HG02943 (cell line): ENCODE data around the gene POC1B.

ENCODE experiments used
- ATAC-seq: cut with Tn5 transposase; IDR thresholded peaks from one replicate; pipeline ENCODE4 v1.9.1; 2021; ENCODE audit warnings: mild to moderate bottlenecking, low read depth, moderate library complexity; ENCODE audit not compliant: unreplicated experiment

The POC1B gene

DNA sequence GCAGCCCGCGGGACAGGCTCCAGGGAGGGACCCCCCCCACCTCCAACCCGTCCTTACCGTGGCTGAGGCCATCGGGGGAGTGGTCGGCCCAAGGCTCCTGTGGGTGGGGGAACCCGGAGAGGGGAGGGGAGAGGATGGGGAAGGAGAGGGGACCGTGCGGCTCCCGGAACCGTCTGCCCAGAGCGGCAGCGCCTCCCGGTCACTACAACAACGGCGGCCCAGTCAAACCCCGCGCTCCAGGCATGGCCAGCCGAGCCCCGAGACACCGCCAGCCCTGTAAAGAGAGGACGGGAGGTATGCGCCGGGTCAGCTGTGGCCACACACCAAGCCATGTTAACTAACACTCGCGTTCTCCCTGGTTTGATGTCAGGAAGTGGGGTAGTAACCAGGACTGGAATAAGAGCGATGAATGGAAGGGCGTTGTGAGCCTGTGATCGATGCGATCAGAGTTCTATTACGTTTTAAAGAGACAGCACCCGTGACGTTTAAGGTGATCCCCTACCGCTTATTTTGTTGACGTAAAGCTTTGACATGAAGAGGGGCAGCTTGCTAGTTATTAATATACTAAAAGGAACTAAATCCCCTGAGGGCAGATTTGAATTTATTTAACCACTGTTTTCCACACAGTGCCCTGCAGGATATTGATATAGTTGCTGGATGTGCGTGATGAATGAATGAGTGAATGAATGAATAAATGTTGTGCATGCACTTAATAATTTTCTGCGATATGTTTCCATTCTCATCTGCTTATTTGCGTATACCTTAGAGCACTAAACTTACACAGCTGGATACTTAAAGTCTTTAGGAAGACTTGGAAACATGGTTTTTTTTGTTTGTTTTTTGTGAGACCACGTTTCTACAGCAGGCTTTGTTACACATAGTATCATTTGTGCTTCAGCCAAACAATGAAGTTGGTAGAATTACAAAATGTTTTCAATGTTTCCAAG is at the start of gene POC1B:
TSS of gene POC1B (minus strand) at position 224 of the 947 bp plus-strand sequence. CDS start at position 72, 152 bp downstream.
- peak; percentile 61 for ATAC-seq

GRCh38 chr12:89575374-89575773 is 49.5 kb upstream of the POC1B start:
- ATAC-seq = no peak

GRCh38 chr12:89574736-89575208 is 48.9 kb upstream of the POC1B start:
- ATAC-seq = no peak

DNA sequence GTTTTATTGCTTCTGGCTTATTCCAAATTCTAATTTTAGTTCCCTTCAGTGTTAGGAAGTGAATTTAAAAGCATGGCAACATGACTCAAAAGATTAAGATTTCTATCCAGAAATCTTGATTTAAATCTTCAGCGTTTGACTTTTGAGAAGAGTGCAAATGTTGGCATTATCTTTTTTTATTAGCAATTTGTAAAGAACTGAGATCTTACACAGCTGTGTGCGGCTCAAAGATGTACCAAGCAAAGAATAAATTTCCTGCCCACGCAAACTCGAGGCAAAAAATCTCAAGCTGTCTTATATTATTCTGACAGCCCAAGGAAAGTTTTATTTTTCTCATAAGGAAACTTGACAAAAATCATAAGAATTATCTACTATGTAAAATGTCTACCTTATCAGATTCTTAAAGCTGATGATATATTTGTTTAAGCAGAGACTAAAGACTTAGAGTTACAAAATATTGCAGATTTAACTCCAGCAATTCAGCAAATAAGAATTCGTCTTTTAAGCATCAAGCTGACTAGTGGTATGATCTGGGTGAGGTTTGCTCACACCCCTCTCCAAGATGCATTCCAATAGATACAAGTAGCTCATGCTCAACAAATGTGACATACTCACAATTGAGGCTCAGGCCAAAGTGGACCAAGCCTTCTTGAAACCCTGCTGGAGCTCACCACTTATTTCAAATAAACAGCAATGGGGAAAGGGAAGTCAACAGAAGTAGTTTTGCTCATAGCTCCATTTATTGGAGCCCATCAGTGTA is 47.4 kb upstream of the POC1B start:
- no peak for ATAC-seq

- no peak for ATAC-seq
Measured at GRCh38 chr12:89571491-89572195, 45.8 kb upstream of the POC1B start.

- no peak for ATAC-seq
Measured at GRCh38 chr12:89568484-89568883, 42.6 kb upstream of the POC1B start.

DNA sequence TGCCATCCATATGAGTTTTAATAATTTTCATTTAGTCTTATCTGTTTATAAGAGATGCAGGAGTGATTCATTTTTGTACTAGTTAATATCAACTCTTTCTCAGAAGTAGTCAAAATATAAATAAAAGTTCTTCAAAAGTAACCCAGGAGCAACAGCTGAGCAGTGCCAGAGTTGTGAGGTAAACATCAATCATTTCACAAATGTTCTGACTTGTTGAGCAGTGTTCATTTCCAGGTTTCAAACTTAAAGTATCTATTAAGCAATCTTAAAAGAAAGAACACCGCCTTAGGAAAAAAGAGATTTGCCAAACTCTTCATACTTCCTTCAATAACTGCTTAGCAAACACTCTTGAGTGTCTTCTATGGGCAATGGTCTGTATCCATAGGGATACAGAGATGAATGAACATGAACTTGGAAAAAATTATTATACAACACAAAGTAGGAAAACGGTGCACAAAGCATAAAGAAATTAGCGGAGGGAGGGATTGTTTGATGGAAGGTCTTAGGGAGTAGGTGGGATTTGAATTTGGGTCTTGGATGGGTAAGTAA is 41.9 kb upstream of the POC1B start:
- ATAC-seq = no peak

DNA sequence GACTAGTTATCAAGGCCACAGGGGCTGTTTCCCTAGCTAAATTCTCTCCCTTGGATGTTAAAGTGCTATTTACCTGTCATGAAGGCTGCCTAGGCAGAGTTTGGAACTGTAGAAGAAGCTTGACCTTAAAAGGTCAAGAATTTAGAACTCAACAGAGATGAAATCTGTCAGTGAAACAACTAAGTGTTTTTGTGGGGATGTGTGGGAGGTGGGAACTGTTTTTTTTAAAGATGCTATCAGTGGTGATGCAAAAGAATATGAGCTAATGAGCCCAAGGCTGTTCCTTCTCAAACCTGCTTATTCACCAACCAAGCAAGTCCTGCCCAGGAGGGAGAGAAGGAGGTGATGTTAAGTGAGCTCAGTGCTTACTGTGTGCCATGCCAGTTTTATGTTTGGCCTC is 40.8 kb upstream of the POC1B start:
- ATAC-seq = no peak

DNA sequence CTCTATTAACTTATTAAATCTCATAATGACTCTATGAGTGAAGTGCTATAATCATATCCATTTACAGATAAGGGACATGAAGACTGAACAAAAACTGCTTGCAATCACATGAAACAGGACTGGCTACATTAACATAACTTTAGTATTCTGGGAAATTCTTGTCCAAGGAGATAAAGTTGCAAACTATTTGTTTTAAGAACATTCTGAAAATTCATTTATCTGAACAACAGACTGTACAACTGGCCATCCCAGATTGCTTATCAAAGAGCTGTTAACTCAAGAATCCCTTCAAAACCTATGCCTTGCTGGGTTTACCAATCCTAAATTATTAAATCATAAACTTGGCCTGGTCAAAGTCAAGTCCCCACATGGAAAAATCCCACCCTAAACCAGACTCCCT is 39.2 kb upstream of the POC1B start:
- ATAC-seq = no peak

- no peak for ATAC-seq
Measured at GRCh38 chr12:89559753-89560152, 33.9 kb upstream of the POC1B start.

GRCh38 chr12:89556976-89557375 is 31.1 kb upstream of the POC1B start:
- no peak for ATAC-seq

- no peak for ATAC-seq
Measured at GRCh38 chr12:89552376-89552775, 26.5 kb upstream of the POC1B start.

GRCh38 chr12:89551747-89552146 is 25.9 kb upstream of the POC1B start:
- ATAC-seq = no peak

GRCh38 chr12:89547101-89547500 is 21.3 kb upstream of the POC1B start:
- ATAC-seq = no peak

DNA sequence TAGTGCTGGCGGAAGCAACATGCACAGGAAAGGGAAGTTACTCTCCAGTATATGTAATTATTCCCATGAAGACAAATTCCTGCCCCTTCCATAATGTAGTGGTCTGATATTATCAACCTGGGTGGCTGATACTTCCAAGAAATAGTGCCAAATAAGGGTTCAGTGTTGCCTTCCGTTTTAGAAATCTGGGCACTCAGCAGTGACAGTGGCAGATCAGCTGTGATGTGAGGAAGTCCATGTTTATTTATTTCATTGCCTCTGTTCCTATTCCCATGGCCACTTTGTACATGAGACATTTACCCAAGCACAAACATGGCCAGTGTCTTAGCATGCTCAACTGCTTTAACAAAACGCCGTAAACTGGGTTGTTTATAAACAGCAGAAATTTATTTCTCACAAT is 20.3 kb upstream of the POC1B start:
- ATAC-seq = no peak

GRCh38 chr12:89544681-89545184 is 18.9 kb upstream of the POC1B start:
- ATAC-seq = no peak

- ATAC-seq = no peak
Measured at GRCh38 chr12:89544022-89544421, 18.2 kb upstream of the POC1B start.

- peak; percentile 82 for ATAC-seq
Measured at GRCh38 chr12:89542912-89543592, 17.2 kb upstream of the POC1B start.

GRCh38 chr12:89542236-89542635 is 16.4 kb upstream of the POC1B start:
- no peak for ATAC-seq

DNA sequence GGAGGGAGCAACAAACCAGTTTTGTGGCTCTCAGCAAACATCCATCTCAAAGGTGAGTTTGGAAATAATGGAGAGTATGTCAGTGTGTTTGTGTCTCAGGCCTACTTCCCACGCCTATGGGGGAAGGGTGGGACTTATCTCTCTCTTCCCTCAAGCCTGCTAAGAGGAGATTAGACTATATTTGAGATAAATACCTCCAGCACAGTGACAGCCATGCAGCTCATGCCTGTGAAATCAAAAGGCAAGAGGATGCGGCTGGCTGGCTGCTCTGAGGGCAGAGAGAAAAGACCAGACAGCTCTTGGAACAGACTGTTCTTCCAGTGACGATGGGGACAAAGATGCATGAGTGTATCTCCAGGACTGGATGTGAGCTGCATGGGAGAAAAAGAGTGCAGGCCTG is 14.7 kb upstream of the POC1B start:
- no peak for ATAC-seq
